ENCODE measurements around the gene ISM1.

ISM1 gene

DNA sequence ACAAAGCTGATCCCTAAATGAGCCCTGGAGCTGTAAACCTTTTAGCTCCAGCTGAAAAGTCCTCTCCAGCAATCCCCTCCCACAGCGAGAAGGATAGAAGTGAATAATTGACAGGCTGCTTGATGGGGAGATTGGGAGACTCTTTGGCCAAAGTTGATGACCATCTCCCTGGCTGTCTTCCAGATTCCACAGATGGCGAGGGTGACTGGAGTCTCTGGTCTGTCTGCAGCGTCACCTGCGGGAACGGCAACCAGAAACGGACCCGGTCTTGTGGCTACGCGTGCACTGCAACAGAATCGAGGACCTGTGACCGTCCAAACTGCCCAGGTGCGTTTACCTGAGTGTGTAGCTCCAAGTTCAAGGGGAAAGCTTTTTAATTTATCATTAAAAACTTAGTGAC is 67.3 kb downstream of the ISM1 start:
- no peaks in the 10 kb centered on the region for H3K9me3 ChIP-seq (ENCODE audit: low read length)
- no peak overlapping the region for H3K4me2 ChIP-seq (ENCODE audit: low read length)
- H2AFZ ChIP-seq (ENCODE audit: low read length), result no peak overlapping the region
- H3K79me2 ChIP-seq (ENCODE audit: insufficient read depth, low read length), result no peaks in the 10 kb centered on the region
- no peak overlapping the region for H3K9ac ChIP-seq (ENCODE audit: low read length)
- H3F3A ChIP-seq (ENCODE audit: insufficient read depth, low read length), result no peaks in the 10 kb centered on the region
- no peaks in the 10 kb centered on the region for H3K36me3 ChIP-seq (ENCODE audit: insufficient read depth, low read length)
- H4K20me1 ChIP-seq (ENCODE audit: insufficient read depth, low read length), result no peaks in the 10 kb centered on the region
- H3K27ac ChIP-seq (ENCODE audit: low read depth, low read length, poor library complexity, severe bottlenecking), result no peak overlapping the region
- H3K4me3 ChIP-seq (ENCODE audit: low read depth, low read length, poor library complexity, severe bottlenecking), result no peak overlapping the region
- TF ChIP-seq, protein P1, sequence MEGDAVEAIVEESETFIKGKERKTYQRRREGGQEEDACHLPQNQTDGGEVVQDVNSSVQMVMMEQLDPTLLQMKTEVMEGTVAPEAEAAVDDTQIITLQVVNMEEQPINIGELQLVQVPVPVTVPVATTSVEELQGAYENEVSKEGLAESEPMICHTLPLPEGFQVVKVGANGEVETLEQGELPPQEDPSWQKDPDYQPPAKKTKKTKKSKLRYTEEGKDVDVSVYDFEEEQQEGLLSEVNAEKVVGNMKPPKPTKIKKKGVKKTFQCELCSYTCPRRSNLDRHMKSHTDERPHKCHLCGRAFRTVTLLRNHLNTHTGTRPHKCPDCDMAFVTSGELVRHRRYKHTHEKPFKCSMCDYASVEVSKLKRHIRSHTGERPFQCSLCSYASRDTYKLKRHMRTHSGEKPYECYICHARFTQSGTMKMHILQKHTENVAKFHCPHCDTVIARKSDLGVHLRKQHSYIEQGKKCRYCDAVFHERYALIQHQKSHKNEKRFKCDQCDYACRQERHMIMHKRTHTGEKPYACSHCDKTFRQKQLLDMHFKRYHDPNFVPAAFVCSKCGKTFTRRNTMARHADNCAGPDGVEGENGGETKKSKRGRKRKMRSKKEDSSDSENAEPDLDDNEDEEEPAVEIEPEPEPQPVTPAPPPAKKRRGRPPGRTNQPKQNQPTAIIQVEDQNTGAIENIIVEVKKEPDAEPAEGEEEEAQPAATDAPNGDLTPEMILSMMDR (IDR thresholded peaks at IDR 0.05; ENCODE audit: low read length), result no peak
- no peak for TF ChIP-seq EZH2 (IDR thresholded peaks at IDR 0.05; ENCODE audit: borderline replicate concordance, low read length)
- H3K27me3 ChIP-seq (ENCODE audit: insufficient read depth, low read length), result no peaks in the 10 kb centered on the region
- no peaks in the 10 kb centered on the region for H3K9me2 ChIP-seq (ENCODE audit: low read depth, low read length)
- no peaks in the 10 kb centered on the region for H3K4me1 ChIP-seq (ENCODE audit: insufficient read depth, low read length, severe bottlenecking)

DNA sequence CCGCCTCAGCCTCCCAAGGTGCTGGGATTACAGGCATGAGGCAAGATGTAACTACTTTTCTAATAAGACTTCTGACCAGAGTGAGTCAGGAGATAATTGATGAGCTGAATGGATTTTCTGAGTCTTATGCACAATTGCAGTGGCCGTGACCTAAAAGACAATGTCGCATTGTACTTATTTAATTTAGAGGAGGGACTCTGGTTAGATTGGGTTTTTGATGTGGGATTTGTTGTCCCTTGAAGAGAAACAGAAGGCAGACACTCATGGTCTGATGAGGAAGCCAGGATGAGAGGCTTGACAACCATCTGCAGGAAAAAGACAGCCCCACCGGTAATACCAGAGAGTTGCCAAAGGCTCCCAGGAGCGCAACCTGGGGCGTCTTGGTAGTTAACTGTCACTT is 68.0 kb downstream of the ISM1 start:
- H4K20me1 ChIP-seq (ENCODE audit: insufficient read depth, low read length), result no peaks in the 10 kb centered on the region
- H3K4me1 ChIP-seq (ENCODE audit: insufficient read depth, low read length, severe bottlenecking), result no peaks in the 10 kb centered on the region
- no peaks in the 10 kb centered on the region for H3K9me3 ChIP-seq (ENCODE audit: low read length)
- no peaks in the 10 kb centered on the region for H3K27me3 ChIP-seq (ENCODE audit: insufficient read depth, low read length)
- H3K36me3 ChIP-seq (ENCODE audit: insufficient read depth, low read length), result no peaks in the 10 kb centered on the region
- no peak overlapping the region for H3K4me3 ChIP-seq (ENCODE audit: low read depth, low read length, poor library complexity, severe bottlenecking)
- H3F3A ChIP-seq (ENCODE audit: insufficient read depth, low read length), result no peaks in the 10 kb centered on the region
- no peak overlapping the region for H3K4me2 ChIP-seq (ENCODE audit: low read length)
- no peak overlapping the region for H2AFZ ChIP-seq (ENCODE audit: low read length)
- no peaks in the 10 kb centered on the region for H3K9me2 ChIP-seq (ENCODE audit: low read depth, low read length)
- no peak overlapping the region for H3K27ac ChIP-seq (ENCODE audit: low read depth, low read length, poor library complexity, severe bottlenecking)
- H3K9ac ChIP-seq (ENCODE audit: low read length), result no peak overlapping the region
- no peak for TF ChIP-seq EZH2 (IDR thresholded peaks at IDR 0.05; ENCODE audit: borderline replicate concordance, low read length)
- TF ChIP-seq, protein P1 (IDR thresholded peaks at IDR 0.05; ENCODE audit: low read length), result no peak
- H3K79me2 ChIP-seq (ENCODE audit: insufficient read depth, low read length), result no peaks in the 10 kb centered on the region

DNA sequence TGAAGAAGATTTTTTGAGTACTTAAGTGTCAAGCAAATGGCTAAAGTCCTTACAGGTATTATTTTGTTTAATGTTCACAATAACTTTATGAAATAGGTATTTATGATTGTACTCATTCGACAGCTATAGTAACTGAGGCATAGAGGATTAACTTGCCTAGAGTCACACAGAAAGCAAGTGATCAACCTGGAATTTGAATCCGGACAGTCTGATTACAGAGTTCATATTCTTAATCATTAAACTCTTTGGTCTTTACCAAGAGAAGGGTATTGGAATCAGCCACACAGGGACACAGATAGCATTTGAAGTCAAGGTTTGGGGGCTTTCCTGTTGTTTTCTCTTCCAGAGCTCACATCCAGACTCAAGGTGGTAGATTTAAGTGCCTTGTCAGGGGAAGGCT is 69.7 kb downstream of the ISM1 start:
- H3K27me3 ChIP-seq (ENCODE audit: insufficient read depth, low read length), result no peaks in the 10 kb centered on the region
- TF ChIP-seq EZH2 (IDR thresholded peaks at IDR 0.05; ENCODE audit: borderline replicate concordance, low read length), result no peak
- TF ChIP-seq, protein P1 (IDR thresholded peaks at IDR 0.05; ENCODE audit: low read length), result no peak

More for the DNA sequence above, 69.7 kb downstream of the ISM1 start:
- Histone ChIP-seq H3K4me2 (ENCODE audit: low read length) (no peak overlapping the region), H3K4me3 (ENCODE audit: low read depth, low read length, poor library complexity, severe bottlenecking) (no peak overlapping the region), H3K9me3 (ENCODE audit: low read length) (no peaks in the 10 kb centered on the region), H4K20me1 (ENCODE audit: insufficient read depth, low read length) (no peaks in the 10 kb centered on the region), H3K9me2 (ENCODE audit: low read depth, low read length) (no peaks in the 10 kb centered on the region), H3K36me3 (ENCODE audit: insufficient read depth, low read length) (no peaks in the 10 kb centered on the region), H3K27ac (ENCODE audit: low read depth, low read length, poor library complexity, severe bottlenecking) (no peak overlapping the region), H3K9ac (ENCODE audit: low read length) (no peak overlapping the region), H3K4me1 (ENCODE audit: insufficient read depth, low read length, severe bottlenecking) (no peaks in the 10 kb centered on the region), H2AFZ (ENCODE audit: low read length) (no peak overlapping the region), H3K79me2 (ENCODE audit: insufficient read depth, low read length) (no peaks in the 10 kb centered on the region), H3F3A (ENCODE audit: insufficient read depth, low read length) (no peaks in the 10 kb centered on the region)
